SK-N-SH (cell line): ENCODE results near the gene POLN. TPM values are rescaled to one million over a fixed set of nuclear protein-coding genes. Genes with fewer than 3 reads are reported as not detected.
A peak's percentile ranks its signal among the peaks of the same experiment; 100 is the strongest.

Experiments
- CTCF ChIA-PET: fragments of 300-600, 350-600 bp; formaldehyde crosslinking; extraction: SDS; loops from one replicate; lab custom pipeline; 2021; lab: Yijun Ruan, JAX
- POLR2A ChIA-PET: fragments of 350-600 bp; sonication (Branson Sonifier 250); formaldehyde crosslinking; extraction: SDS; loops from one replicate; lab custom pipeline; 2020; ENCODE audit warnings: antibody characterized with exemption, inconsistent platforms; lab: Yijun Ruan, JAX
- DNase-seq: peaks from one replicate; pipeline ENCODE4 v3.0.0; 2012
- H2AFZ ChIP-seq: fragments of 200-600 bp; sonication (generic); 2 replicates; pipeline ENCODE4 v1.8.1; 2016; ENCODE audit warnings: antibody characterized with exemption, mild to moderate bottlenecking, low read depth
- H3F3A ChIP-seq: fragments of 200-600 bp; sonication (generic); replicated peaks from 2 replicates; pipeline ENCODE3; 2016; ENCODE audit warnings: antibody characterized with exemption, mild to moderate bottlenecking; ENCODE audit not compliant: insufficient read depth
- H3K27ac ChIP-seq, 2 experiments: fragments of 200-500 bp in 1 of 2; fragments of 200-600 bp in 1 of 2; sonication (Bioruptor generic) in 1 of 2; sonication (generic), shearing (Covaris generic) in 1 of 2; 2 replicates each; pipeline versions ENCODE4 v1.5.1 to v1.6.1; 2014 to 2016; ENCODE audit warnings: low read depth in 2 of 2, inconsistent platforms in 1 of 2, low read length in 1 of 2, mild to moderate bottlenecking in 1 of 2, mixed read lengths in 1 of 2
- H3K27me3 ChIP-seq: fragments of 200-600 bp; sonication (generic), shearing (Covaris generic); 2 replicates; pipeline ENCODE4 v1.6.1; 2016; ENCODE audit warnings: mixed run types; ENCODE audit not compliant: insufficient read depth
- H3K36me3 ChIP-seq, 2 experiments: fragments of 200-500 bp in 1 of 2; fragments of 200-600 bp in 1 of 2; sonication (Bioruptor generic) in 1 of 2; sonication (generic) in 1 of 2; replicated peaks in 1 of 2; 2 replicates each; pipeline versions ENCODE3 to v1.5.1; 2014 to 2016; ENCODE audit warnings: low read length in 1 of 2, mild to moderate bottlenecking in 1 of 2; ENCODE audit not compliant: insufficient read depth in 2 of 2, control insufficient read depth in 1 of 2
- H3K4me1 ChIP-seq, 2 experiments: fragments of 200-500 bp in 1 of 2; fragments of 200-600 bp in 1 of 2; sonication (Bioruptor generic) in 1 of 2; sonication (generic), shearing (Covaris generic) in 1 of 2; 2 replicates each; pipeline versions ENCODE4 v1.5.1 to v1.6.1; 2014 to 2016; ENCODE audit warnings: low read depth in 1 of 2, low read length in 1 of 2, mixed run types in 1 of 2; ENCODE audit not compliant: insufficient read depth in 2 of 2, control insufficient read depth in 1 of 2
- H3K4me2 ChIP-seq: fragments of 200-600 bp; sonication (generic), shearing (Covaris generic); 2 replicates; pipeline ENCODE4 v1.6.1; 2017; ENCODE audit warnings: mixed run types
- H3K4me3 ChIP-seq, 2 experiments: fragments of 200-500 bp in 1 of 2; fragments of 200-600 bp in 1 of 2; sonication (Bioruptor generic) in 1 of 2; sonication (generic), shearing (Covaris generic) in 1 of 2; 2 replicates each; pipeline versions ENCODE4 v1.5.1 to v1.8.1; 2014 to 2016; ENCODE audit warnings: low read depth in 2 of 2, inconsistent platforms in 1 of 2, low read length in 1 of 2, mild to moderate bottlenecking in 1 of 2, mixed read lengths in 1 of 2, moderate library complexity in 1 of 2
- H3K79me2 ChIP-seq: fragments of 200-600 bp; sonication (generic); 2 replicates; pipeline ENCODE4 v1.8.1; 2017; ENCODE audit warnings: mild to moderate bottlenecking; ENCODE audit not compliant: insufficient read depth
- H3K9ac ChIP-seq: fragments of 200-600 bp; sonication (generic); 2 replicates; pipeline ENCODE4 v1.6.1; 2017; ENCODE audit warnings: mixed run types
- H3K9me2 ChIP-seq: fragments of 200-600 bp; sonication (generic); 2 replicates; pipeline ENCODE4 v1.6.1; 2017; ENCODE audit warnings: mixed run types
- H3K9me3 ChIP-seq: fragments of 200-600 bp; sonication (generic); 2 replicates; pipeline ENCODE4 v1.6.1; 2017; ENCODE audit warnings: mixed run types, mild to moderate bottlenecking, moderate library complexity
- H4K20me1 ChIP-seq: fragments of 200-600 bp; sonication (generic); 2 replicates; pipeline ENCODE4 v1.6.1; 2017; ENCODE audit warnings: mild to moderate bottlenecking, mixed run types; ENCODE audit not compliant: insufficient read depth
- CTCF ChIP-seq: fragments of 200-600 bp; sonication (generic); IDR thresholded peaks from 2 replicates; pipeline ENCODE4 v1.6.1; 2017; ENCODE audit warnings: antibody characterized with exemption, mild to moderate bottlenecking, moderate library complexity
- EP300 ChIP-seq, 2 experiments: IDR thresholded peaks; 2 replicates each; pipeline versions ENCODE4 v1.4.0 to v1.6.1; 2012; ENCODE audit warnings: borderline replicate concordance in 1 of 2, low read depth in 1 of 2, low read length in 1 of 2
- FOXM1 ChIP-seq: IDR thresholded peaks from 2 replicates; pipeline ENCODE4 v1.4.0; 2012; ENCODE audit warnings: low read depth, mild to moderate bottlenecking
- GABPA ChIP-seq: IDR thresholded peaks from 2 replicates; pipeline ENCODE4 v1.4.0; 2012; ENCODE audit warnings: low read depth, mild to moderate bottlenecking
- GATA2 ChIP-seq: sonication (generic); formaldehyde crosslinking; IDR thresholded peaks from 2 replicates; pipeline ENCODE4 v1.5.0; 2020; ENCODE audit warnings: mild to moderate bottlenecking, missing genetic modification reagents
- MEF2A ChIP-seq: IDR thresholded peaks from 2 replicates; pipeline ENCODE4 v1.4.0; 2012; ENCODE audit warnings: low read depth, borderline replicate concordance
- POLR2AphosphoS5 ChIP-seq: IDR thresholded peaks from 2 replicates; pipeline ENCODE4 v1.6.1; 2012; ENCODE audit warnings: low read depth, low read length
- RFX5 ChIP-seq: IDR thresholded peaks from 2 replicates; pipeline ENCODE4 v1.6.1; 2012; ENCODE audit warnings: mild to moderate bottlenecking, improper control_type of control experiment, low read length
- RXRA ChIP-seq: IDR thresholded peaks from 2 replicates; pipeline ENCODE4 v1.4.0; 2012; ENCODE audit warnings: low read depth, mild to moderate bottlenecking, borderline replicate concordance
- SMC3 ChIP-seq: IDR thresholded peaks from 2 replicates; pipeline ENCODE4 v1.6.1; 2012; ENCODE audit warnings: low read depth, low read length, improper control_type of control experiment
- TAF1 ChIP-seq: IDR thresholded peaks from 2 replicates; pipeline ENCODE4 v1.6.1; 2012; ENCODE audit warnings: low read depth, mild to moderate bottlenecking, low read length, moderate library complexity, borderline replicate concordance
- USF2 ChIP-seq: fragments of 150-350 bp; IDR thresholded peaks from 2 replicates; pipeline ENCODE4 v1.6.1; 2017; ENCODE audit warnings: antibody characterized with exemption, low read length, low read depth, borderline replicate concordance
- ZBTB33 ChIP-seq: IDR thresholded peaks from 2 replicates; pipeline ENCODE4 v1.4.0; 2012; ENCODE audit warnings: low read depth, borderline replicate concordance
- WGBS: methylation state at CpG from one replicate; pipeline ENCODE4 v1.1.6; 2017; ENCODE audit warnings: low lambda C conversion rate; 5-methylcytosine and 5-hydroxymethylcytosine counted together
- polyA plus RNA-seq, 3 experiments: library from polyadenylated mRNA; depleted of rRNA; stranded (reverse); fragments of >200 nt; gene quantifications; 2 replicates each; pipeline ENCODE4 v1.2.3, GENCODE V29; 2012
- TF ChIP-seq, protein P1 (sequence below): IDR thresholded peaks from 2 replicates; pipeline ENCODE4 v1.4.0; 2012; ENCODE audit warnings: low read depth
- TF ChIP-seq, protein P2 (sequence below): fragments of 150-350 bp; IDR thresholded peaks from 2 replicates; pipeline ENCODE4 v1.6.1; 2016; ENCODE audit warnings: mild to moderate bottlenecking, low read depth, low read length
- TF ChIP-seq, protein P3 (sequence below): IDR thresholded peaks from 2 replicates; pipeline ENCODE4; 2012

Gene POLN
- polyA plus RNA-seq, 1 of the 3 experiments (the other 2 are of a cell fraction) = 0.67 TPM

GRCh38 chr4:2266821-2267220 is 24.9 kb upstream of the POLN start (continued):
- TF ChIP-seq TAF1 (no peak), RXRA (no peak), RFX5 (no peak)

- Histone ChIP-seq H3K27me3 (no peaks in the 10 kb centered on the region), H3K9me3 (no peaks in the 10 kb centered on the region), H3F3A (no peaks in the 10 kb centered on the region), H3K9me2 (no peaks in the 10 kb centered on the region), H3K4me1 (peaks cover 0 to 50% of the 10 kb centered on the region in 2 experiments; a peak in 1 of 4 replicates), H3K9ac (no peak overlapping the region), H2AFZ (no peak overlapping the region), H4K20me1 (no peaks in the 10 kb centered on the region; the same call in 1 of the 2 replicates), H3K4me2 (0 out of 2 replicates have a peak overlapping the region, but pooled peaks have one; percentile 7), H3K4me3 (no peak overlapping the region), H3K36me3 (no peaks in the 10 kb centered on the region), H3K27ac (peak overlapping the region in 1 of 2 experiments; percentile 44; a peak in 1 of 4 replicates), H3K79me2 (peaks cover 1% of the 10 kb centered on the region)
- 58% methylated on average over 8 of the region's 8 CpGs for WGBS
- ChIA-PET POLR2A (no interaction called here), CTCF (interaction anchor here (1.3 kb wide), 1 partner anchor 95 kb away, joined by 4 read pairs; no protein-coding TSS in a partner anchor)
- peak; percentile 48 for DNase-seq
- TF ChIP-seq EP300 (IDR thresholded peaks at IDR 0.05; ENCODE audit: borderline replicate concordance in 1 of 2, low read depth in 1 of 2, low read length in 1 of 2) (no peak), GABPA (no peak), CTCF (no peak), POLR2AphosphoS5 (no peak), MEF2A (no peak), GATA2 (CRISPR knock-in tag) (no peak), RFX5 (no peak), SMC3 (no peak), FOXM1 (no peak), USF2 (no peak), ZBTB33 (no peak)
- TF ChIP-seq, protein P1, sequence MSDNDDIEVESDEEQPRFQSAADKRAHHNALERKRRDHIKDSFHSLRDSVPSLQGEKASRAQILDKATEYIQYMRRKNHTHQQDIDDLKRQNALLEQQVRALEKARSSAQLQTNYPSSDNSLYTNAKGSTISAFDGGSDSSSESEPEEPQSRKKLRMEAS = no peak
- TF ChIP-seq, protein P2, sequence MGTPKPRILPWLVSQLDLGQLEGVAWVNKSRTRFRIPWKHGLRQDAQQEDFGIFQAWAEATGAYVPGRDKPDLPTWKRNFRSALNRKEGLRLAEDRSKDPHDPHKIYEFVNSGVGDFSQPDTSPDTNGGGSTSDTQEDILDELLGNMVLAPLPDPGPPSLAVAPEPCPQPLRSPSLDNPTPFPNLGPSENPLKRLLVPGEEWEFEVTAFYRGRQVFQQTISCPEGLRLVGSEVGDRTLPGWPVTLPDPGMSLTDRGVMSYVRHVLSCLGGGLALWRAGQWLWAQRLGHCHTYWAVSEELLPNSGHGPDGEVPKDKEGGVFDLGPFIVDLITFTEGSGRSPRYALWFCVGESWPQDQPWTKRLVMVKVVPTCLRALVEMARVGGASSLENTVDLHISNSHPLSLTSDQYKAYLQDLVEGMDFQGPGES = no peak
- TF ChIP-seq, protein P3, sequence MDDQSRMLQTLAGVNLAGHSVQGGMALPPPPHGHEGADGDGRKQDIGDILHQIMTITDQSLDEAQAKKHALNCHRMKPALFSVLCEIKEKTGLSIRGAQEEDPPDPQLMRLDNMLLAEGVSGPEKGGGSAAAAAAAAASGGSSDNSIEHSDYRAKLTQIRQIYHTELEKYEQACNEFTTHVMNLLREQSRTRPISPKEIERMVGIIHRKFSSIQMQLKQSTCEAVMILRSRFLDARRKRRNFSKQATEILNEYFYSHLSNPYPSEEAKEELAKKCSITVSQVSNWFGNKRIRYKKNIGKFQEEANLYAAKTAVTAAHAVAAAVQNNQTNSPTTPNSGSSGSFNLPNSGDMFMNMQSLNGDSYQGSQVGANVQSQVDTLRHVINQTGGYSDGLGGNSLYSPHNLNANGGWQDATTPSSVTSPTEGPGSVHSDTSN = no peak
Measured at GRCh38 chr4:2266181-2266580, 24.3 kb upstream of the POLN start.
